Dermis blood vessel endothelial cell (primary cell): ENCODE data around the gene MMAB. TPM values are rescaled to one million over a fixed set of nuclear protein-coding genes. Genes with fewer than 3 reads are reported as not detected.

ENCODE experiments used
- total RNA-seq: library from RNA; depleted of rRNA; stranded (reverse); fragments of >200 nt; gene quantifications from 2 replicates; pipeline ENCODE4 v1.2.3, GENCODE V29; 2014

The MMAB gene
- total RNA-seq, 1 donor from 2014 or later = 14.0 TPM

Other genes starting within 250 kb of the MMAB start
- gene MYO1H, start 225.6 kb downstream of the MMAB start, total RNA-seq = not detected in 2 replicates
- 74.5 and 85.6 TPM in 2 replicates for gene KCTD10, start 96.2 kb downstream of the MMAB start, total RNA-seq
- 54.1 and 60.0 TPM in 2 replicates for gene UBE3B, start 95.9 kb downstream of the MMAB start, total RNA-seq
- 18.2 and 34.2 TPM in 2 replicates for gene MVK, start 290 bp upstream of the MMAB start, total RNA-seq
- gene FAM222A, start 140.3 kb upstream of the MMAB start, total RNA-seq = 0.17 and 0.65 TPM in 2 replicates